GM19467 (cell line): Measurements from ENCODE around the gene ZNF593.

Source experiments
- ATAC-seq: cut with Tn5 transposase; IDR thresholded peaks from one replicate; pipeline ENCODE4 v1.9.1; 2021; ENCODE audit warnings: mild to moderate bottlenecking, moderate library complexity; ENCODE audit not compliant: unreplicated experiment

The ZNF593 gene

GRCh38 chr1:26200413-26200812, 30.7 kb downstream of the ZNF593 start:
- no peak for ATAC-seq

GRCh38 chr1:26203642-26204318, 34.1 kb downstream of the ZNF593 start:
- no peak for ATAC-seq

GRCh38 chr1:26210147-26210870, 40.6 kb downstream of the ZNF593 start:
- no peak for ATAC-seq

- ATAC-seq = no peak
These were observed 43.0 kb downstream of the ZNF593 start for GRCh38 chr1:26212726-26213125.

- no peak for ATAC-seq
These were observed 43.7 kb downstream of the ZNF593 start for GRCh38 chr1:26213335-26213905.

- ATAC-seq = no peak
These were observed 45.5 kb downstream of the ZNF593 start for GRCh38 chr1:26215246-26215645.

GRCh38 chr1:26218906-26219494, 49.3 kb downstream of the ZNF593 start:
- no peak for ATAC-seq
